Stimulated activated CD4-positive, alpha-beta T cell treated with anti-CD3 and anti-CD28 coated beads, Interleukin-4, amount 100 ng/mL, for 48 hours (primary cell): Measurements from ENCODE around the gene EML5.

ENCODE experiments used
- DNase-seq, 2 donors: peaks; one replicate each; pipeline ENCODE4 v3.0.0-alpha.2; 2020; ENCODE audit warnings: low read depth in 2 of 2

EML5 gene

DNA sequence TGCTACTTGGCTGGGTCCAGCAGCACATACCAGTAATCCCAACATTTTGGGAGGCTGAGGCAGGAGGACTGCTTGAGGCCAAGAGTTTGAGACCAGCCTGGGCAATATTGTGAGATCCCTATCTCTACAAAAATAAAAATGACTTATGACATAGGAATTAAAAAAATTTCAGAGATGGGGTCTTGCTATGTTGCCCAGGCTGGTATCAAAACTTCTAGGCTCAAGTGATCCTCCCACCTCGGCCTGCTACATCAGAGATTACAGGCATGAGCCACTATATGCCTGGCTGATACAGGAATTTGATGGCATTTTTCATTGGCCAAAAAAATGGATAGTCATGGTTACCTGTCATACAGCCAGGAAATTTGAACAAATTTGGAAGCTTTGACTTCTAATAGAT is 175.3 kb downstream of the EML5 start:
- no peak for DNase-seq

DNA sequence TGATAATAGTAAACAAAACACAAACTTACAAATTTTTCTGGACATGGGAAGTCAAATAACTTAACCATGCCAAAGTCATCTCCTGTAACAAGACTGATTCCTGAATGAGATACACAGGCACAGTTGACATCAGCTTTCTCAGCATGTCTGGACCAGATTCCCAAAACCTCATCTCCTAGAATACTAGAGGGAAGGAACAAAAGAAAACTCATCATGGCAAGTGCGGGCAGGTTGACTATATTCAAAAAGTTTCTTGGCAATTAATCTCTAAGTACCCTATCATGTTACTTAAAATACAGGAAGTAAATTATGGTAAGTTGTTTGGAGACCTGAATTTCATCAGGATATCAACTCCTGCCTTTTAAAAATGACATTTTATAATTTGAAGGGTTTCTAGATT is 176.1 kb downstream of the EML5 start:
- no peak for DNase-seq

DNA sequence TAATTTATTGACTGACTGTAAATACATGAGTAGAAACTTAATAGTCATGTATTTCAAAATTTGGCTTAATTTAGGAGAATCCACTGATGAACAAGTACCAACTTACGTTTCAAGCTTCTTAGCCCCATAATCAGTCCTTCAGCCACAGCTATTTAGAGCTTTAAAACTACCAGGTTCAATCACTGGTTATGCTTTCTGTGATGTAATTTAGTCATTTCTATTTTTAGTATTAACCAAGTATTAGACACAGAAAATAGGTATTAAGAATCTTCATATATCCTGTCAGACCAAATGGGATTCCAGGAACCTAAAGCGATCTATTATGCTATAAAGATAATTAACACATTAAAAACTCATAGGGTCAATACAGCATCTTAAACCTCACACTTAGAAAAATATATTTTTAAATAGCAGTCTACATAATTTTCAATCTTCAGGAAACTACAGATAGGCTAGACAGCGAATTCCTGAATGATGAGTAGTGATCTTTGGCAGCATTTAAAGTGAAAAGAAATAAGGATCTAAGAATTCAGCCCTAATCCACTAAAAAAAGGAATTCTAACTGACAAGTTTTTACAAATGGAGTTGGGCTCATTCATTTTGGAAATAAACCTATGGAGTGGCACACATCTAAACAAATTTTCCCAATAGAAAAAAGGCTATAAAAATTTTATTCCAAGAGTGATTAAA is 178.4 kb downstream of the EML5 start:
- no peak for DNase-seq

DNA sequence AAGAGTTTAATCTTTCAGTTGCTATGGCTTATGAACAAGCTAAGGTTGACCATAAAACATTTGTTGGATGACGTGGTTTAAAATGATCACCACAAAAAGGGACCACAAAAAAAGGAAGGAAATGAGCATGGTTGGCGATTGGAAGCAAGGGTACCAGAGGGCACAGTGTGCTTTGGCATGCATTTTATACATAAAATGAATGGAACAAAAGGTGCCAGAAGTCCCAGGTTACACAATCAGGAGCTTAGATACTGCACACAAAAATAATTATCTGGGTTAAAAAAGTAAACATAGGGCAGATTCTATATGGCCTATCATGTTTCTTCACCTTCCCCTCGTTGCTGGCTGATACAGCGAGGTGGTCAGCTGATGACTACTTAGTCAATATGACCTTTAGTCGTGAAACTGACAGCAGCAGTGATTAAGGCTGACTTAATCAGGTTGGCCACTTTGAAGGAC is 179.2 kb downstream of the EML5 start:
- DNase-seq, result no peak

DNA sequence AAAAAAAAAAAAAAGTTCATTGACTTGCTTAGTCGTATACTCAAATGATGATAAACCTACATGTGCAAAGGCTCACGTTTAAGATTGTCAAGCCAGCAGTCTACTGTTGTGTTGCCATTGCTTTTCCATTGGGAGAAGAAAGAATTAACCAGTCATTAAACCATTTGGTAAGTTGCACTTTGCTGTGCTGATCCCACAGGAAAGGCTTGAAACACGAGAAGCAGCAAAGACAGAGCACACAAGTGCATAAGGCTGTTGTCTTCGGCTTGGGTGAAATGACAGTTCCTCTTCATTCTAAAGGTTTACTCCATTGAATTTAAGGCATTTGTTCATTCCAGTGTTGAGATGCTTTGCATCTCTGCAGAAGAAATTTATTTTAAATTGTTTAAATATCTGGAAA is 179.8 kb downstream of the EML5 start:
- no peak for DNase-seq

DNA sequence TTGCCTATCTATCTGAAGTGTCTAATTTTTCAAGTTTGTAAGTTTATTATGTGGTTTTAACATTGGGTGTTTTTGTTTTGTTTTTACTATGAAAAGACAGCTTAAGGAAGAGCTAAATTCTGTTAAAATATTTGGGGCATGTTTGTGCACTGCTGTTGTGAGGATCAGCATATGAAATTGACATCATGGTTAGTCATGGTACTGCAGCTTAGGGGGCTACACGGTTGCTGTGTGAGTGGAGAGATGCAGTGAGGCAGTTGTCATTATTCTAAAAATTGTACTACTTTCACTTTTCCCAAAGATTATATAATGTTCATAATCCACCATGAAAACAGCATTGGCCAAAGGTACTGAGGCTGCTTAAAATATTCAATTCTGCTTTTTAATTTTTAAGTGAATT is 180.9 kb downstream of the EML5 start:
- no peak for DNase-seq

DNA sequence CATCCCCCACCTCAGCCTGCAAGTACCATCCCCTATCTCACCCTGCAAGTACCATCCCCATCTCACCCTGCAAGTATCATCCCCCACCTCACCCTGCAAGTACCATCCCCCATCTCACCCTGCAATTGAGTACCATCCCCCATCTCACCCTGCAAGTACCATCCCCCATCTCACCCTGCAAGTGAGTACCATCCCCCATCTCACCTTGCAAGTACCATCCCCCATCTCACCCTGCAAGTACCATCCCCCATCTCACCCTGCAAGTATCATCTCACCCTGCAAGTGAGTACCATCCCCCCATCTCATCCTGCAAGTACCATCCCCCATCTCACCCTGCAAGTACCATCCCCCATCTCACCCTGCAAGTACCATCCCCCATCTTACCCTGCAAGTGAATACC is 184.9 kb downstream of the EML5 start:
- DNase-seq, result no peak

DNA sequence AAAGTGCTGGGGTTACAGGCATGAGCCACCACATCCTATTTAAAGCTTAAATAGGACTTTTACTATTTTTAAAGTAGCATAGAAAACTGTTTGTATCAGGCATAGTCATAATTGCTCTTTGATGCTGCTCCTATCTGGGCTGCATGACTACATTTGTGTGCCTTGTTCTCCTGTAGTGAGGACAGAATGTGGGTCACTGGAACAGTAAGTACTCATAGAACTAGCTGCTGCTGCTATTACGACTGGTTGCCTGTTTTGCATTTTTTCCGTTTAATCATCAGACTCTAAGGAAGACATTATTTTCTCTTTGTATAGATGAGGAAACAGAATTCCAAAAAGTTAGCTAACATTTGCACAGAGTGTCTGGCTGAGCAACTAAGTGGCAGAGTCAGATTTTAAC is 187.2 kb downstream of the EML5 start:
- DNase-seq, result no peak

DNA sequence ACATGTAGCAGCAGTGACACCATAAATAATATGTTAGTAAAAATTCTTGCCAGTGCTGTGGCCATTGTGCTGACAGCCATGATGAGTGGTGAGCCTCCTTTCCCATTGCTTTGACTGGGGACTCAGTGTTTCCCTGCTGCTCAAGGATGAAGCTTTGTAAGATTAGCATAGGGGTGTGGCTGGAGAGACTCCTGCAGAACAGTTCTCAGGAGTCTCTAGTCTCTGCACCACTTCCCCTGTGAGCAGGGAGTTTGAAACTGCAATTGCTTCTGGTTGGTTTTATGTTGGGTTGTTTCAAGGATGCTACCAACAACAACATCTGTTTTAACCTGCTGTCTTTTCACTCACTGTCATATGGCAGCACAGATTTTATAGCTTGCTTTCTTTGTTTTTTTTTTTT is 188.5 kb downstream of the EML5 start:
- DNase-seq, result no peak

DNA sequence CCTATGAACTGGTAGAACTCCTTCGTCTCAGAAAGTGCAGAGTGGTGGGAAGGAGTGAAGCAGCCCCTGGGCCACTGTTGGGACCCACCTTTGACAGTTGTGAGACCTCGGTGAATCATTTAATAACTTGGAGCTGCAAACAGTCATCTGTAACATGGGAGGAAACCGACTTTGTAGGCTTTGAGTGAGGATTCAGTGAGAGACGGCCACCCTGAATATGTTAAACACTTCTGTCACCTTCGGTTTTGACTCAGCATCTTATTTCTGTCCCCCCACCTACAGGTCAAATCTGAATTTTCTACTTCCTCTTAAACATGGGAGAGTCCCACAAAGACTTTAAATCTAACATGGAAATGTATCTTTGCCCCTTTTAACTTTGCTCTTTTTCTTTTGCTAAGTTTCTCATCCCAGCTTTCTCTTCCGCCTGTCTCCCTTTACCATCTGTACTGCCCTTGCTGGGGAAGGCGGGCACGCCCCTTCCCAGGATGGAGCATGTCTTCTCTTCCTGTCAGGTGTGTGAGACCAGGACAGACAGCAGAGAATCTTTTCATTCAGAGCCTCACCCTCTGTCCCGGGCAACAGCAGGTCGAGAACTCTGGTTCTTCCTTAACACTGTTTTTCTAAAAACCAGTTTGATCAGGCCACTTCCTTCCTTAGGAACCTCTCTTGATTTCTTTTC is 192.9 kb downstream of the EML5 start:
- peak; percentile 10 to 33 for DNase-seq

DNA sequence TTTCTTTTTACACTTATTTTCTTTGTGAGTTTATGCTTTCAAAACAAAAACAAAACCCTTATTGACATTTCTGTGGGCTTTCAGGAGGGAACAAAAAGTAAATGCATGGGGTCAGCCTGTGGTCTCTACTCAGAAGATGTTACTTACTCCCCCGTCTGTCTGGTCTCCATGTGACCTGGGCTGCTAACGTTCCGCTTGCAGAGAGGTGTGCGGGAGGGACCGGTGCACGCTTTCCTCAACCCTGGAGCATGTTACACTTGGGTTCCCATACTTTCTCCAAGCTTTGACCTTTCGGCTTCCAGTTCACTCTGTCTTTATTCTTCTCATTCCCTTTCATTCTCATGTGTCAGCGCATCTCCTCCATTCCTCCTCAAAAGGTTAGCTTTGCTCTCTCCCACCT is 193.4 kb downstream of the EML5 start:
- no peak for DNase-seq

DNA sequence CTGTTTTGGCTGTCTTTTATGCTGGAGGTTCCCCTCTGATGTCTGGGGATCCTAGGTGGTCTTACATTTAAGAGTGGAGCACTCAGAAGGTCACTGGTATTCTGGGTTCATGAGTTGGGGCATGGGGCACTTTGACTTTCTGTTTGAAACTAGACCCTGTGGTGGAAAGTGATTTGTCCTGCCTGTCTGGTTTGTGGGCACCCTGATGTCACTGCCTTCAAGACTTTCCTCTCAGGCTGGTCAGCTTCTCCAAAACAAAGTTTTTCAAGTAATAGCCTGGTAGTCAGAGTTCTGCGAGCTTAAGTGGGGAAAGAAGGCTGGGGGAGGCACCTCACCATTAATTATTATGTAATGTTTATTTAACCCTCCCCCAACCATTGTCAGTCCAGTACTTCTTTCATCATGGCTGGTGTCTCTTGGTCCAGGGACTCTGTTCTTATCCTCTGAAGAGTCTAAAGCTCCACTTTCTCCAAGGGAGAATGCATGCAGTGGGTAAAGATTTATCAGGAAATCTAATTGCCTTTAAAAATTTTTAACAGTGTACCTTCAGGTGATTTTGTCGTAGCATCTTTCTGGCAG is 194.6 kb downstream of the EML5 start:
- DNase-seq, result no peak

DNA sequence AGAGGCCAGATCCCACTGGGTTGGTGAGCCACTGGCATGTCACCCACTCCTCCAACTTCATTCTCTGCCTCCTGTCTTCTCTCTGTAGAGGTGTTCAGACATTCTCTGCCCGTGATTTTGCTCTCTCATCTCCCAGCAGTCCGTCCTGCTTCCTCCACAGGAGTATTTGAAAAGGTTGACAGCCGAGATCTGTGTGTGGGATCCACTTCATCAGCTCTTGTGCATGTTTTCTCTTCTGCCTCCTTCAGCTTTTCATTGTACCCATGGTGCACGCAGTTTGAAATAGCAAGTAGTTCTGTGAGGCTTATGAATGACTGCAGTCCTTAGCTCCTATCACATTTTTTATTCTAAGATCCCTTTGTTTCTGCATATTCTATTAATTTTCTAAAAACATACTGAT is 195.2 kb downstream of the EML5 start:
- no peak for DNase-seq

DNA sequence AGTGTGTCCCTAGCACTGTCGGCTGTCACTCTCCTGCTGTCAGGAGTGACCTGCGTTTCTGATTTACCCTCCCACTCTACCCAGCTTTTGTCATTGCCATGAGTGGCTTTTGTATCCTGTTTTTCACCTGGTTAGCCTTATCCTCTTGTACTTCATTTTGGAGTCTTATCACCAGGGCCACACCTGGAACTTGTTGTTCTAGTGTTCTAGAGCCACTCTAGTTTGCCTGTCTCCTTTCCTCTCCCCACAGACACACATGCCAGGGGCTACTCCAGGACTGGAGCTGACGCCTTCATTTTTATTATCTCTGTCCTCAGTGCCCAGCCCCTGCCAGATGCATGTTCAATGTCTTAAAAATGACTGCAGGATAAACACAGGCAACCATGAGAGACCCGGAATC is 195.7 kb downstream of the EML5 start:
- no peak for DNase-seq

DNA sequence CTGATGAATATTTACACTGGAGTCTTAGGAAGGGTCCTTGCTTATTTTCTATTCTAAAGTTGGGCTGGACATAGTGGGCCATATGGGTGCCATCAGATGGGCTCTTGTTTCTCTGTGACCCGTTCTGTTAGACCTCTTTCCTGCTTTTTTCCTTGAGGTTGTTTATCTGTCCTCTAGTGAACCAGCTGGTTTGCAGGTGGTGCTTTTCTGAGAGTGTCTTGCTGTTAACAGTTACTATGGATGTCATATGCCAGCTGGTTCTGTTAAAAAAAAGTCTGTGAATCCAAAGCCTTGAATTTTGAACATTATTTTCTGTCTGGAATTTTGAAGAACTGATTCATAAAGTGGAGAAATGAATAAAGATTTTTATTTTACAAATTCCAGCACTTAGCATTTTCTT is 200.7 kb downstream of the EML5 start:
- DNase-seq, result no peak

DNA sequence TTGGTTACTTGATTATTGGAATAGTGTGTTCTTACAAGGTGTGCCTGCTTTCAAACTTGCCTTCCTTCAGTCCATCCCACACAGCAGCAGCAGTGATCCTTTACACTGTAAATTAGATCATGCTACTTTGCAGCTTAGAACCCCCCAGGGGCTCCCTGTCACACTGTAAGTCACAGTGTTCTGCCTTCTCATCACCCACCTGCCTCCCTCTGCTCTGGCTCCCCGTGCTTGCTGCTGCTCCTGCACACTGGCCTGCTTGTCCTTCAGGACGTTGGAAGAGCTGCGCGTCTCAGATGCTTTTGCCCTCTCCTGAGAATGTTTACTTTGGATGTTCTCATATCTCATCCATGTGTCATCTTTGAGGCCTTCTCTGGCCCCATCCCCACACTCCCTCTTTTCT is 202.6 kb downstream of the EML5 start:
- DNase-seq, result no peak

DNA sequence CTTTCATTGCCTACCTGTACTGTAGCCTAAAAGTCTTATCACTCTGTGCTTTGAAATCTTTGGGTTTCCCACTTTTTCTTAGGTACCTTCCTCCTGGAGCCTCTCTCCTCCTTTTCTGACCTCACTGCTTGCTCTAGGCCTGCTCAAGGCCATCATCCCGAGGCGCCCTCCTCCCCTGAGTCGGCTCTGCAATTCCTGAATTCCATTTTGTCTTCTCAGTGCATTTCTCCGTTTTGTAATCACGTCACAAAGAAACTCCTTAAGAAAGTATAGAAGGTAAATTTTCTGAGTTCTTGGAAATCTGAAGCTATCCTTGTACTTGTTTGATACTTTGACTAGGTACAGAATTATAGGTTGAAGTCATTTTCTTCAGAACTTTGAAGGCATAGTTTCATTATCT is 204.7 kb downstream of the EML5 start:
- DNase-seq, result no peak

DNA sequence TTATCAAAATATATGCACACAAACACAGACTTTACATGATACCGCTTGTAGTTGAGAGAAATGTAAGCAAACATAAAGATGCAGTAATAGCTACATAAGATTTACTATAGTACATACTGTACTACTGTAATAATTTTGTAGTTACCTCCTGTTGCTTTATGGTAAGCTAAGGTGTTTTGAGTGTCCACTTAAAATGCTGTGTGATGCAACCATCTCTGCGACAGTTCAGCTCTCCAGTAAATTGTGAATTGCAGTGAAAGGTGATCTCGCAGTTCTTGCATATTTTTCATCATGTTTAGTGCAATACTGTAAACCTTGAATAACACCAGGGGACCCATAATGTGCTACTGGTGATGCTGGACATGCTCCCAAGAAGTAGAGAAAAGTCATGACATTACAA is 208.3 kb downstream of the EML5 start:
- no peak for DNase-seq

DNA sequence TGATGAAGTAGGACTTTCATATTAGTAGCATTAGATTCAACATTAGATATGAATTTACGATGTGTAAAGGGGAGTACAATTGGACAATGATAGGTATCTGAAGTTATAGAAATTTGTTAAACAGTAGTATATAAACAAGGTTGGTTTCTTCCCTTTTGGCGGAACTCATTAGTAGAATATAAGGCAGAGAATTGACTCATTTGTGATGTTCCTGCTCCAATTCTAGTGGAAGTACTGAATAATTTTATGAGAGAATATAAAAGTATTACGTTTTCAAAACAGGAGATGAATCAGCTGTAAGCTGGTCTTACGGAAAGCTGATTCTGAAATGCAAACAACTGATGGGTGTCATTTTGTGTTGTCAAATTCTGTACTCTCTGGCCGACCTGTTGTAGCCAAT is 216.5 kb downstream of the EML5 start:
- no peak for DNase-seq

DNA sequence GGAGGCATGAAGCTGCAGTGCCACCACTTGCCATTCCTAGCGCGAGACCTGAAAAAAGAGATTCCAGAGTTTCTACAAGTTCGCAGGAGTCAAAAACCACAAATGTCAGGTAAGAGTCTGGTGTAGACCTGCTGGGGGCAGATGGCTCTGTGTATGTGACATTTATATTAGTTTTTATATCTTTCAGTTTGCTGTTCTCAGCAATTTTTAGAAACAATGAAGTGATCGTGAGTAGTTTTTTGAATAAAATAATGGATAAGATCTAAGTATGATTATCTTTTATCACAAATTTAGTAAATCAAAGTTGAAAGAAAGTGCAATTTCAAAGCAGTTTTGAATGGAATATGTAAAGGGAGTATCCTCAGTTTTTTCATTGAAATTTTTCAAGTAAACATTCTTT is 220.6 kb downstream of the EML5 start:
- DNase-seq, result no peak

DNA sequence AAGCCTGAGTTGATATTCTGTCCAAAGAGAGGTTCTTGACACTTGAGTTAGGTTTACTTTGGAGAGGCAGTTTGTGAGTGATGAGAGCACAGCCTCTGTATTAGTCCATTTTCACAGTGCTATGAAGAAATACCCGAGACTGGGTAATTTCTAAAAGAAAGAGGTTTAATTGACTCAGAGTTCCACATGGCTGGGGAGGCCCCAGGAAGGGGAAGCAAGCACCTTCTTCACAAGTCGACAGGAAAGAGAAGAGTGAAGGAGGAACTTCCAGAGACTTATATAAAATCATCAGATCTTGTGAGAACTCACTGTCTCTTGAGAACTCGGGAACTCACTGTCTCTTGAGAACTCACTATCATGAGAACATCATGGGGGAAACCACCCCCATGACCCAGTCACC is 224.6 kb downstream of the EML5 start:
- no peak for DNase-seq

DNA sequence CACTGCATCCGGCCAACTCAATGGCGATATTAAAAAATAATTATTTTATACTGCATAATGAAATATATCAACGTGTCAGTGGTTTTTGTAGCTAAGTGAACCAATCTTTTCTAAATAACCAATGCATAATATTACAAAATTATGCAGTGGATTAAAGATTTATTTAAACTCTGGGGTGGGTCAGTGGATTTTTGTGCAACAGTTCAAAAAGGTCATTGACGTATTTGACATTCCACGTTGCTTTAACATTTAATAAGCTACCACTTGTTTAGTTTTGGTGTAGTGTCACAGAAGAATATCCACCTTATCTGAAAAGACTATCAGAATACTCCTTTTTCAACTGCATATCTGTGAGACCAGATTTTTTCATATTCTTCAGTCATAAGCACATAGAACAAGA is 227.3 kb downstream of the EML5 start:
- DNase-seq, result no peak

DNA sequence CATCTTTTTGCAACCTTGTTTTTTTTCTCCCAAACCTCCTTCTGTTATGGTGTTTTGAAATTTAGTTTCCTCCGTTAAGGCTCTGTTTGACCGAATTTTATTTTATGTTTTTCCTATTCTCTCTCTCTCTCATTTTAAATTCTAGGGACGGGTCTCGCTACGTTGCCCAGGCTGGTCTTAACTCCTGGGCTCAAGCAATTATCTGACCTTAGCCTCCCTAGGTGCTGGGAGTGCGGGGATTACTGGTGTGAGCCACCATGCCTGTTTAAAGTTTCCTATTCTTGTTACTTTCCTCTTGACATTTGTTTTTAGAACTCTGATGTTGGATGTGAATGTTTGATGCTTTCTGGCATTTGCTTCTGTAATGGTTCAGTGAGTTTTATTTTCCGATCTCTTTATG is 228.9 kb downstream of the EML5 start:
- no peak for DNase-seq
